HG02884 (cell line): Measurements from ENCODE around the gene PPP3CB.

Experiments
- ATAC-seq: cut with Tn5 transposase; IDR thresholded peaks from one replicate; pipeline ENCODE4 v1.9.1; 2021; ENCODE audit warnings: mild to moderate bottlenecking, moderate library complexity; ENCODE audit not compliant: unreplicated experiment

Gene PPP3CB

GRCh38 chr10:73495884-73496674 lies at the start of gene PPP3CB:
Gene PPP3CB, minus strand, starts transcription at chr10:73496024. Its CDS starts 135 bp downstream, at chr10:73495889.
- peak; percentile 50 for ATAC-seq

GRCh38 chr10:73545357-73545756 lies 49.5 kb upstream of the PPP3CB start:
- no peak for ATAC-seq

- no peak for ATAC-seq
Measured at GRCh38 chr10:73537709-73538108, 41.9 kb upstream of the PPP3CB start.

GRCh38 chr10:73537288-73537687 lies 41.5 kb upstream of the PPP3CB start:
- no peak for ATAC-seq

GRCh38 chr10:73534857-73535256 lies 39.0 kb upstream of the PPP3CB start:
- ATAC-seq, result no peak

- ATAC-seq, result no peak
Measured at GRCh38 chr10:73529089-73529832, 33.4 kb upstream of the PPP3CB start.

- no peak for ATAC-seq
Measured at GRCh38 chr10:73522263-73522662, 26.4 kb upstream of the PPP3CB start.

GRCh38 chr10:73519336-73519735 lies 23.5 kb upstream of the PPP3CB start:
- no peak for ATAC-seq

GRCh38 chr10:73517166-73517888 lies 21.5 kb upstream of the PPP3CB start:
- no peak for ATAC-seq

GRCh38 chr10:73512207-73512743 lies 16.5 kb upstream of the PPP3CB start:
- no peak for ATAC-seq

GRCh38 chr10:73509695-73510094 lies 13.9 kb upstream of the PPP3CB start:
- ATAC-seq, result no peak

- no peak for ATAC-seq
Measured at GRCh38 chr10:73506491-73506890, 10.7 kb upstream of the PPP3CB start.

GRCh38 chr10:73506074-73506473 lies 10.2 kb upstream of the PPP3CB start:
- ATAC-seq, result no peak

GRCh38 chr10:73503037-73503436 lies 7.2 kb upstream of the PPP3CB start:
- ATAC-seq, result no peak

GRCh38 chr10:73501651-73502050 lies 5.8 kb upstream of the PPP3CB start:
- no peak for ATAC-seq

GRCh38 chr10:73497623-73498022 lies 1.8 kb upstream of the PPP3CB start:
- ATAC-seq, result no peak

- ATAC-seq, result peak; percentile 92
Measured at GRCh38 chr10:73495226-73495883, 469 bp downstream of the PPP3CB start.

GRCh38 chr10:73494877-73495225 lies 973 bp downstream of the PPP3CB start:
- no peak for ATAC-seq

GRCh38 chr10:73494213-73494612 lies 1.6 kb downstream of the PPP3CB start:
- ATAC-seq, result no peak

- ATAC-seq, result no peak
Measured at GRCh38 chr10:73493781-73494180, 2.0 kb downstream of the PPP3CB start.

GRCh38 chr10:73486601-73487000 lies 9.2 kb downstream of the PPP3CB start:
- ATAC-seq, result no peak
